ENCODE results near the gene PPP2R2B.
A peak's percentile ranks its signal among the peaks of the same experiment; 100 is the strongest.

Gene PPP2R2B

GRCh38 chr5:146659961-146660360, 218.6 kb downstream of the PPP2R2B start:
- WGBS (ENCODE audit: extremely low coverage, insufficient coverage, insufficient read length), result no CpG with 5 or more reads among the region's 3 CpGs
- H3K4me2 ChIP-seq (ENCODE audit: low read length), result no peak overlapping the region
- no peak overlapping the region for H2BK12ac ChIP-seq (ENCODE audit: low read length)
- H3K18ac ChIP-seq (ENCODE audit: low read length), result no peak overlapping the region
- no peak overlapping the region for H4K91ac ChIP-seq (ENCODE audit: low read depth, low read length)
- no peaks in the 10 kb centered on the region for H3K27me3 ChIP-seq (ENCODE audit: insufficient read depth, low read length)
- H2AFZ ChIP-seq (ENCODE audit: insufficient read depth, low read length, poor library complexity), result no peak overlapping the region
- no peak overlapping the region for H2AK5ac ChIP-seq (ENCODE audit: low read length)
- H3K79me1 ChIP-seq (ENCODE audit: low read length), result no peaks in the 10 kb centered on the region
- no peak overlapping the region for H3K23ac ChIP-seq (ENCODE audit: low read length)
- no peak overlapping the region for H3K27ac ChIP-seq (ENCODE audit: low read depth, low read length)
- no peak overlapping the region for H3K4ac ChIP-seq (ENCODE audit: low read depth, low read length)
- H2BK120ac ChIP-seq (ENCODE audit: insufficient read depth, low read length, poor library complexity), result no peak overlapping the region
- no peak for DNase-seq
- H2BK5ac ChIP-seq (ENCODE audit: low read depth, low read length, poor library complexity), result no peak overlapping the region
- no peak overlapping the region for H3K4me3 ChIP-seq (ENCODE audit: low read depth, low read length)
- no peak overlapping the region for H3K9ac ChIP-seq (ENCODE audit: low read length)
- H3K79me2 ChIP-seq (ENCODE audit: control insufficient read depth, insufficient read depth, low read length, poor library complexity), result no peaks in the 10 kb centered on the region
- H3K36me3 ChIP-seq (ENCODE audit: control insufficient read depth in 1 of 2, insufficient read depth in 2 of 2, low read length in 2 of 2), result no peaks in the 10 kb centered on the region
- H3K14ac ChIP-seq (ENCODE audit: low read length), result no peak overlapping the region
- no peaks in the 10 kb centered on the region for H3K4me1 ChIP-seq (ENCODE audit: control insufficient read depth in 1 of 2, insufficient read depth in 2 of 2, low read length in 2 of 2)
- H4K8ac ChIP-seq (ENCODE audit: low read depth, low read length), result no peak overlapping the region
- H4K12ac ChIP-seq (ENCODE audit: low read depth, low read length), result no peak overlapping the region
- no peaks in the 10 kb centered on the region for H3K9me3 ChIP-seq (ENCODE audit: insufficient read depth, low read depth, low read length)

- no peaks in the 10 kb centered on the region for H3K9me3 ChIP-seq (ENCODE audit: insufficient read depth, low read depth, low read length)
- H4K8ac ChIP-seq (ENCODE audit: low read depth, low read length), result no peak overlapping the region
- H2BK120ac ChIP-seq (ENCODE audit: insufficient read depth, low read length, poor library complexity), result no peak overlapping the region
- no peak overlapping the region for H2AFZ ChIP-seq (ENCODE audit: insufficient read depth, low read length, poor library complexity)
- H3K4me2 ChIP-seq (ENCODE audit: low read length), result no peak overlapping the region
- no peak overlapping the region for H3K14ac ChIP-seq (ENCODE audit: low read length)
- no peak overlapping the region for H3K18ac ChIP-seq (ENCODE audit: low read length)
- H3K4me3 ChIP-seq (ENCODE audit: low read depth, low read length), result no peak overlapping the region
- H3K27ac ChIP-seq (ENCODE audit: low read depth, low read length), result no peak overlapping the region
- H3K4me1 ChIP-seq (ENCODE audit: control insufficient read depth in 1 of 2, insufficient read depth in 2 of 2, low read length in 2 of 2), result no peaks in the 10 kb centered on the region
- H2AK5ac ChIP-seq (ENCODE audit: low read length), result no peak overlapping the region
- no CpG with 5 or more reads among the region's 7 CpGs for WGBS (ENCODE audit: extremely low coverage, insufficient coverage, insufficient read length)
- no peak overlapping the region for H4K12ac ChIP-seq (ENCODE audit: low read depth, low read length)
- no peaks in the 10 kb centered on the region for H3K79me1 ChIP-seq (ENCODE audit: low read length)
- H3K9ac ChIP-seq (ENCODE audit: low read length), result no peak overlapping the region
- H3K79me2 ChIP-seq (ENCODE audit: control insufficient read depth, insufficient read depth, low read length, poor library complexity), result no peaks in the 10 kb centered on the region
- no peak overlapping the region for H3K4ac ChIP-seq (ENCODE audit: low read depth, low read length)
- peak; percentile 43 to 58 for DNase-seq
- no peaks in the 10 kb centered on the region for H3K27me3 ChIP-seq (ENCODE audit: insufficient read depth, low read length)
- H2BK12ac ChIP-seq (ENCODE audit: low read length), result no peak overlapping the region
- no peak overlapping the region for H4K91ac ChIP-seq (ENCODE audit: low read depth, low read length)
- H3K36me3 ChIP-seq (ENCODE audit: control insufficient read depth in 1 of 2, insufficient read depth in 2 of 2, low read length in 2 of 2), result no peaks in the 10 kb centered on the region
- no peak overlapping the region for H2BK5ac ChIP-seq (ENCODE audit: low read depth, low read length, poor library complexity)
- H3K23ac ChIP-seq (ENCODE audit: low read length), result no peak overlapping the region
These were observed 221.9 kb downstream of the PPP2R2B start for GRCh38 chr5:146656703-146657102.

DNA sequence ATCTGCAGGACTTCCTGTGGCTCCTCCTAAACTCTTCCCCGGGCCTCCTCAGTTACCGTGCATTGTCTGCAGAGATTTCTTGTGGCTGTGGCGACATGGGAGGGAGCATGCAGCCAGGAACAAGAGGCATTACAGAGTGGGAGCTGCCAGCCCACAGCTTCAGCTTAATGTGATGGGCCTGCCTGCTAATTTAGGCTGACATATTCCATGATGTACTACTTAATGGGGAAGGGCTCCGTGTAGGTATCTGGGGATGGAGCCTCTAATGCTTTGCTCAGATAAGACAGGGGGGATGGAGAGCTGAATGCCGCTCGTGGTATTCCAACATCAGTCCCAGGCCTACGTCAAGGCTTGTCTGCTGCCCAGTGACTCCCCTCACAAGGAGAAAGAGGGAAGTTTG, 225.0 kb downstream of the PPP2R2B start:
- Histone ChIP-seq H3K18ac (ENCODE audit: low read length) (no peak overlapping the region), H3K23ac (ENCODE audit: low read length) (no peak overlapping the region), H3K79me1 (ENCODE audit: low read length) (no peaks in the 10 kb centered on the region), H2BK5ac (ENCODE audit: low read depth, low read length, poor library complexity) (no peak overlapping the region), H4K91ac (ENCODE audit: low read depth, low read length) (no peak overlapping the region), H3K27me3 (ENCODE audit: insufficient read depth, low read length) (no peaks in the 10 kb centered on the region), H3K14ac (ENCODE audit: low read length) (no peak overlapping the region), H3K4me1 (ENCODE audit: control insufficient read depth in 1 of 2, insufficient read depth in 2 of 2, low read length in 2 of 2) (no peaks in the 10 kb centered on the region), H2AK5ac (ENCODE audit: low read length) (no peak overlapping the region), H2BK120ac (ENCODE audit: insufficient read depth, low read length, poor library complexity) (no peak overlapping the region), H2BK12ac (ENCODE audit: low read length) (no peak overlapping the region), H3K4me3 (ENCODE audit: low read depth, low read length) (no peak overlapping the region), H4K12ac (ENCODE audit: low read depth, low read length) (no peak overlapping the region), H3K27ac (ENCODE audit: low read depth, low read length) (no peak overlapping the region), H3K79me2 (ENCODE audit: control insufficient read depth, insufficient read depth, low read length, poor library complexity) (no peaks in the 10 kb centered on the region), H3K4me2 (ENCODE audit: low read length) (no peak overlapping the region), H3K9me3 (ENCODE audit: insufficient read depth, low read depth, low read length) (no peaks in the 10 kb centered on the region), H2AFZ (ENCODE audit: insufficient read depth, low read length, poor library complexity) (no peak overlapping the region), H4K8ac (ENCODE audit: low read depth, low read length) (no peak overlapping the region), H3K36me3 (ENCODE audit: control insufficient read depth in 1 of 2, insufficient read depth in 2 of 2, low read length in 2 of 2) (no peaks in the 10 kb centered on the region), H3K9ac (ENCODE audit: low read length) (no peak overlapping the region), H3K4ac (ENCODE audit: low read depth, low read length) (no peak overlapping the region)
- DNase-seq, result no peak
- no CpG with 5 or more reads among the region's 7 CpGs for WGBS (ENCODE audit: extremely low coverage, insufficient coverage, insufficient read length)

- Histone ChIP-seq H3K27me3 (ENCODE audit: insufficient read depth, low read length) (no peaks in the 10 kb centered on the region), H2AFZ (ENCODE audit: insufficient read depth, low read length, poor library complexity) (no peak overlapping the region), H2AK5ac (ENCODE audit: low read length) (no peak overlapping the region), H3K4me1 (ENCODE audit: control insufficient read depth in 1 of 2, insufficient read depth in 2 of 2, low read length in 2 of 2) (peaks cover 0 to 3% of the 10 kb centered on the region in 2 experiments), H3K27ac (ENCODE audit: low read depth, low read length) (no peak overlapping the region), H3K23ac (ENCODE audit: low read length) (no peak overlapping the region), H4K8ac (ENCODE audit: low read depth, low read length) (no peak overlapping the region), H3K9ac (ENCODE audit: low read length) (no peak overlapping the region), H2BK12ac (ENCODE audit: low read length) (no peak overlapping the region), H3K9me3 (ENCODE audit: insufficient read depth, low read depth, low read length) (no peaks in the 10 kb centered on the region), H4K12ac (ENCODE audit: low read depth, low read length) (no peak overlapping the region), H2BK5ac (ENCODE audit: low read depth, low read length, poor library complexity) (no peak overlapping the region), H3K4me3 (ENCODE audit: low read depth, low read length) (no peak overlapping the region), H4K91ac (ENCODE audit: low read depth, low read length) (no peak overlapping the region), H3K4me2 (ENCODE audit: low read length) (no peak overlapping the region), H2BK120ac (ENCODE audit: insufficient read depth, low read length, poor library complexity) (no peak overlapping the region), H3K79me1 (ENCODE audit: low read length) (no peaks in the 10 kb centered on the region), H3K79me2 (ENCODE audit: control insufficient read depth, insufficient read depth, low read length, poor library complexity) (no peaks in the 10 kb centered on the region), H3K36me3 (ENCODE audit: control insufficient read depth in 1 of 2, insufficient read depth in 2 of 2, low read length in 2 of 2) (no peaks in the 10 kb centered on the region), H3K18ac (ENCODE audit: low read length) (no peak overlapping the region), H3K14ac (ENCODE audit: low read length) (no peak overlapping the region), H3K4ac (ENCODE audit: low read depth, low read length) (no peak overlapping the region)
- no peak for DNase-seq
- no CpG with 5 or more reads among the region's 1 CpG for WGBS (ENCODE audit: extremely low coverage, insufficient coverage, insufficient read length)
These were observed 226.0 kb downstream of the PPP2R2B start for GRCh38 chr5:146652547-146652946.

Data from trophoblast cell (in vitro differentiated cells and primary cell).